T-helper 1 cell (primary cell): ENCODE data around the gene ZNF92.
"Not testable (repeated sequence)": the region's sequence is repeated elsewhere in the genome, so short reads cannot be mapped to it uniquely, and the experiment has no call there.

Experiments used
- DNase-seq, 5 donors: peaks; one replicate each; pipeline ENCODE4 v3.0.0-alpha.2; 2012 to 2020

ZNF92 gene

GRCh38 chr7:65429642-65430343, 56.1 kb downstream of the ZNF92 start:
- no peak for DNase-seq

DNA sequence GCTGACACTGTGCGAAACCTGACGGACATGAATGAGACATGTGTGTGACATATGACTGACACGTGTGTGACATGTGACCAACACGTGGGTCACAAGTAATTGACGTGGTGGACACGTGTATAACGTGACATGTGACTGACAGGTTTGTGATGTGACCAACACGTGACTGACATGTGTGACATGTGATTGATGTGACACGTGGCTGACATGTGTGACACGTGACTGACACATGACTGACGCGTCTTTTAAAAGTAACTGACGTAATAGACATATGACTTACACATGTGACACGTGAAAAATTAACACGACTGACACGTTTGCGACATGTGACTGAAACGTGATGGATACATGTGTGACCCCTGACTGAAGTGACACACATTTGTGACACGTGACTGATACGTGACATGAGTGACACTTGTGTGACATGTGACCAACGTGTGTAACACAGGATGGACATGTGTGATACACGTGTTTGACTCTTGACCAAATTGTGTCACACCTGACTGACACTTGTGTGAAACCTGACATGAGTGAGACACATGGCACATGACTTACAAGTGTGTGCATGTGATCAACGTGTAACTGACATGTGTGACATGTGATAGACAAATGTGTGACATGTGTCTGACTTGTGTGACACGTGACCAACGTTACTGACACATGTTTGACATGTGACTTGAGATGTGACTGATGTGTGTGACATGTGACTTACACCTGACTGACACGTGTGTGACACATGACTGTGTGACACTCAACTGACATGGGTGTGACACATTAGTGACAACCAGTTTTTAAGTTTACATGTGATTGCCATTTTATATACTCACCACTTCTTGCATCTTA, 56.9 kb downstream of the ZNF92 start:
- no peak for DNase-seq

DNA sequence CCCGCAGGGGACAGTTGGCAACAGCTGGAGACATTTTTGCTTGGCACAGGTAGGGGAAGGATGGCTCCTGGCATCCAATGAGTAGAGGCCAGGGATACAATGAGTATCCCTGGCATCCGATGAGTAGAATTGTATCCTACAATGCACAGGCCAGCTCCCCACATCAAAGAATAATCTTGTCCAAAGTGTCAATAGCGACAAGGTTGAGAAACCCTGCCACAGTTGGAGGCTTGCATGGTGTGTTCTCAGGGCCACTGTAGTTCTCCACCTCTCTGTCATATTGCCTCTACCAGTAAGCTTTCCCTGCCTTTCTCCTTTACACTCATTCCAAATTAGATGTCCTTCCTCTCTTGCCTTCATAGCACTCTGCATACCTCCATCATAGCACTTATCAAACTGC, 60.7 kb downstream of the ZNF92 start:
- DNase-seq: no peak

GRCh38 chr7:65436163-65436562, 62.5 kb downstream of the ZNF92 start:
- DNase-seq: no peak

DNA sequence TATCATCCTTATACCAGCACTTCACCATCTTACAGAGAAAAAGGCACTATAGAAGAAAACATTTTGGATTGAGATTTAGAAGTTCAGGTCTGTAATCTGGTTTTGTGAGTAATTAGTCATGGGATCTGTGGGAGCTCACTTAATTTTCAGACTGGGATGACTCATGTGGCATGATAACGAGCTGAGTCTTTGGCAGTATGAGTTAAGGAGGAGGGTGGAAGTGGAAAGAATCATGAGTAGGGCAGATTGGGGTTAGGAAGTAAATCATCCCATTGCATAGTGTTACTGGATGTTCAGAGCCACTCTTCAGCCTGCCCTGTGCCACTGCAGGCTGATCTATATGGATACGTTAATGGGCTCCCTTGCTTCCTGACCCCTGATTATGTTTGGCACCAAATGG, 64.9 kb downstream of the ZNF92 start:
- DNase-seq: no peak

- DNase-seq: no peak
Measured at GRCh38 chr7:65441010-65441409, 67.4 kb downstream of the ZNF92 start.

GRCh38 chr7:65444205-65444842, 70.7 kb downstream of the ZNF92 start:
- DNase-seq: no peak

GRCh38 chr7:65444899-65445823, 71.5 kb downstream of the ZNF92 start:
- DNase-seq: no peak

GRCh38 chr7:65447041-65447440, 73.4 kb downstream of the ZNF92 start:
- DNase-seq: not testable (repeated sequence)

DNA sequence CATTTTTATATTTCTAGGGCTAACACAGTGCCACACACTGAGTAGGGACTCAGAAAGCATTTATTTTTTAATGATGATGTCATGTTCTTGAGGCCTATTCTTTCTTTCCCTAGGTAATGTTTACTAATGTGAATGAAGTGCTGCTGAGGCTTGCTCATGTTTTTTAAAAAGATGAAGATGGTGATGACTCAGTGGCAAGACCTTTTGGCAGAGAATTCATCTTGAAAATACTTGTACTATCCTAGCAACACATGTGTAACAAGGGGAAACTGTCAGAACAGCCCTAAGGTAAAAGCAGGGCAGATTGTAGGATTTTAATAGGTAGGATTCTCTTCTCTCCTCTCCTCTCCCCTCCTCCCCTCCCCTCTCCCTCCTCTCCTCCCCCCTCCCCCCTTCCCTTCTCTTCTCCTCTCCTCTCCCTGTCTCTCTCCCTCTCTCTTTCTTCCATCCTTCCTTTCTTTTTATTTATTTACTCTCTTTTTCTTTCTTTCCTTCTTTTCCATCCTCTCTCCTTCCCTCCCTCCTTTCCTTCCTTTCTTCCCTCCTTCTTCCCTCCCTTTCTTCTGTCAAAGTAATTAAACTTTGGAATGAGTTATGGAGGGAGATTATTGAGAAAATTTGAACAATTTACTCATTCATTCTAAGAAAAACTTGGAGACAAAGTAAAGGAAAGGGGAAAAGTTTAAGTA, 75.3 kb downstream of the ZNF92 start:
- no peak for DNase-seq

GRCh38 chr7:65449505-65449852, 75.8 kb downstream of the ZNF92 start:
- no peak for DNase-seq
